Transverse colon (tissue), 4 donors: Measurements from ENCODE around the gene FCGBP.
"Not testable (repeated sequence)": the region's sequence is repeated elsewhere in the genome, so short reads cannot be mapped to it uniquely, and the experiment has no call there.

Experiments
- EP300 ChIP-seq: sonication (generic); formaldehyde crosslinking; IDR thresholded peaks from one replicate; pipeline ENCODE4 v1.6.1; 2017; ENCODE audit warnings: antibody characterized with exemption, low read depth
- POLR2A ChIP-seq: fragments of 450-650 bp; IDR thresholded peaks from one replicate; pipeline ENCODE4 v1.6.1; 2016; ENCODE audit warnings: antibody characterized with exemption, mild to moderate bottlenecking, moderate library complexity
- POLR2AphosphoS5 ChIP-seq, 3 donors: sonication (generic); formaldehyde crosslinking; IDR thresholded peaks; one replicate each; pipeline ENCODE4 v1.6.1; 2016; ENCODE audit warnings: antibody characterized with exemption in 3 of 3
- TF ChIP-seq, protein P1 (sequence below), 5 experiments: fragments of 200-600 bp in 3 of 5; fragments of 450-650 bp in 2 of 5; sonication (generic) in 3 of 5; IDR thresholded peaks; 1 replicate in 2 of 5; 2 replicates in 3 of 5; pipeline ENCODE4 v1.5.1; 2016 to 2017; ENCODE audit warnings: antibody characterized with exemption in 5 of 5, inconsistent platforms in 3 of 5, mild to moderate bottlenecking in 2 of 5, moderate library complexity in 1 of 5

GRCh38 chr19:39898858-39899257 is 35.6 kb downstream of the FCGBP start:
- TF ChIP-seq, protein P1, sequence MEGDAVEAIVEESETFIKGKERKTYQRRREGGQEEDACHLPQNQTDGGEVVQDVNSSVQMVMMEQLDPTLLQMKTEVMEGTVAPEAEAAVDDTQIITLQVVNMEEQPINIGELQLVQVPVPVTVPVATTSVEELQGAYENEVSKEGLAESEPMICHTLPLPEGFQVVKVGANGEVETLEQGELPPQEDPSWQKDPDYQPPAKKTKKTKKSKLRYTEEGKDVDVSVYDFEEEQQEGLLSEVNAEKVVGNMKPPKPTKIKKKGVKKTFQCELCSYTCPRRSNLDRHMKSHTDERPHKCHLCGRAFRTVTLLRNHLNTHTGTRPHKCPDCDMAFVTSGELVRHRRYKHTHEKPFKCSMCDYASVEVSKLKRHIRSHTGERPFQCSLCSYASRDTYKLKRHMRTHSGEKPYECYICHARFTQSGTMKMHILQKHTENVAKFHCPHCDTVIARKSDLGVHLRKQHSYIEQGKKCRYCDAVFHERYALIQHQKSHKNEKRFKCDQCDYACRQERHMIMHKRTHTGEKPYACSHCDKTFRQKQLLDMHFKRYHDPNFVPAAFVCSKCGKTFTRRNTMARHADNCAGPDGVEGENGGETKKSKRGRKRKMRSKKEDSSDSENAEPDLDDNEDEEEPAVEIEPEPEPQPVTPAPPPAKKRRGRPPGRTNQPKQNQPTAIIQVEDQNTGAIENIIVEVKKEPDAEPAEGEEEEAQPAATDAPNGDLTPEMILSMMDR (IDR thresholded peaks at IDR 0.05): not testable (repeated sequence)
- TF ChIP-seq POLR2AphosphoS5 (IDR thresholded peaks at IDR 0.05); EP300; POLR2A: not testable (repeated sequence)
